Subcutaneous adipose tissue (tissue), 4 donors: ENCODE measurements around the gene DNAH8. TPM values are rescaled to one million over a fixed set of nuclear protein-coding genes. Genes with fewer than 3 reads are reported as not detected.

Experiments
- CTCF ChIP-seq: fragments of 450-650 bp; IDR thresholded peaks from one replicate; pipeline ENCODE4 v1.5.1; 2016; ENCODE audit warnings: low read depth, mild to moderate bottlenecking, control low read depth, antibody characterized with exemption, moderate library complexity
- total RNA-seq, 4 donors: library from RNA; depleted of rRNA; stranded (reverse); fragments of >200 nt; gene quantifications; one replicate each; pipeline ENCODE4 v1.1.0, GENCODE V29; 2016

DNAH8 gene
- total RNA-seq, 4 donors from 2014 or later = not detected

GRCh38 chr6:38775870-38776269, 60.8 kb downstream of the DNAH8 start:
- no peak for TF ChIP-seq CTCF

GRCh38 chr6:38776515-38776914, 61.4 kb downstream of the DNAH8 start:
- TF ChIP-seq CTCF = no peak

GRCh38 chr6:38779310-38780062, 64.4 kb downstream of the DNAH8 start:
- no peak for TF ChIP-seq CTCF

GRCh38 chr6:38782616-38783015, 67.5 kb downstream of the DNAH8 start:
- no peak for TF ChIP-seq CTCF

- TF ChIP-seq CTCF = no peak
Measured at GRCh38 chr6:38783443-38784228, 68.5 kb downstream of the DNAH8 start.

- TF ChIP-seq CTCF = no peak
Measured at GRCh38 chr6:38784506-38785235, 69.6 kb downstream of the DNAH8 start.

- no peak for TF ChIP-seq CTCF
Measured at GRCh38 chr6:38786486-38786885, 71.4 kb downstream of the DNAH8 start.
